Stomach (tissue), 4 donors: ENCODE measurements around the gene RBMY1J.
"Not testable (repeated sequence)": the region's sequence is repeated elsewhere in the genome, so short reads cannot be mapped to it uniquely, and the experiment has no call there.

ENCODE experiments used
- CTCF ChIP-seq, 7 experiments: fragments of 450-650 bp in 4 of 7; fragments of 200-600 bp in 3 of 7; sonication (generic) in 3 of 7; IDR thresholded peaks; one replicate each; pipeline ENCODE4 v1.5.1; 2016 to 2019; ENCODE audit warnings: antibody characterized with exemption in 7 of 7, control low read depth in 2 of 7, mild to moderate bottlenecking in 1 of 7
- EP300 ChIP-seq: sonication (generic); formaldehyde crosslinking; IDR thresholded peaks from one replicate; pipeline ENCODE4 v1.6.1; 2017; ENCODE audit warnings: antibody characterized with exemption
- POLR2A ChIP-seq, 4 donors: fragments of 450-650 bp; IDR thresholded peaks; one replicate each; pipeline ENCODE4 v1.6.1; 2016; ENCODE audit warnings: antibody characterized with exemption in 4 of 4, control low read depth in 2 of 4, mild to moderate bottlenecking in 1 of 4, moderate library complexity in 1 of 4
- POLR2AphosphoS5 ChIP-seq, 3 donors: sonication (generic); formaldehyde crosslinking; IDR thresholded peaks; one replicate each; pipeline ENCODE4 v1.6.1; 2016; ENCODE audit warnings: antibody characterized with exemption in 3 of 3

GRCh38 chrY:22403110-22403509 is at the start of gene RBMY1J:
- not testable (repeated sequence) for TF ChIP-seq POLR2A (IDR thresholded peaks at IDR 0.05); CTCF (IDR thresholded peaks at IDR 0.05); POLR2AphosphoS5 (IDR thresholded peaks at IDR 0.05); EP300
